ENCODE measurements around the gene RPL14. TPM values are rescaled to one million over a fixed set of nuclear protein-coding genes. Genes with fewer than 3 reads are reported as not detected.

The RPL14 gene
- total RNA-seq, 1 experiment from 2014 or later: 968 TPM

DNA sequence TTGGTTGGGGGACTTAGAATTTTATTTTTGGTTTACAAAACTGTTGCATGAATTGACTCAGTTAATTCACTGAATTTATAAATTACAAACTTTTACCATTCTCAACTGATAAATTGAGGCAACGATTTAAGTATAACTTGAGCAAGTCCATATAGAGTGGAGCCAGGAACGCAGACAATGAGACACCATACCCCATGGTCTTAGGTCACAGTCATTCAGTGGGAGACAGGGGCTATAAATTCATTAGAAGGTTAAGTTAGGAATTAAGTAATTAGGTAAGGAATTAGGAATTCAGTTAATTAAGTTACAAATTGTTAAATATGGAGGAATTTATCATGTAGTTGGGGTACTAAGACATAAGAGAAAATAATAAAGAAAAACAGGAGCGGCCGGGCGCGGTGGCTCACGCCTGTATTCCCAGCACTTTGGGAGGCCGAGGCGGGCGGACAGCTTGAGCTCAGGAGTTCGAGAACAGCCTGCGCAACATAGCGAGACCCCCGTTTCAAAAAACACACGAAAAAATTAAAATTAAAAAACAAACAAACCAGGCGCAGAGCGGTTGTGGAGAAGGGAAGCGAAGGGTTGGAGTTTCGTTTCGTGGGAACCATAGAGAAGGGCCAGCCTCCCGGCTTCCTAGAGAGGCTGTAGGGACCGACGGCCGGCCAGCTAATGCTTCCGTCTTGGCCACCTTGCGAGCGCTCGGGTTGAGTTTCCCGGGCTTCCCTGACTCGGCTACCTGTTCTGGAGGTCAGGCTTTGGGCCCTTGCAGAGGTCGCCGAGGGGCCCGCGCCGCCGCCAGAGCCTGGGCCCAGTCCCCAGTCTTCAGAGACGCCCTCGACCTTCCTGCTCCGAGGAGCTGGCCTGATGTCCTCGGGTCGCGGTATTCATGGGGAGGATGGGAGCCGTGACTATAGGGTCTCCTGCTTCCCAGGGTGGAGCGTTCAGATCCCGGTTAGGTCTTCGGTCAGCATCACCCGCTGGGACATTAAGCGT lies 19.6 kb downstream of the RPL14 start, which contains the start of gene ZNF619:
Gene ZNF619, plus strand, starts transcription at position 645 of the 993 bp plus-strand sequence. CDS start 858 bp downstream, outside the sequence.
- no peaks in the 10 kb centered on the region for H3K9me3 ChIP-seq (replicated peaks)
- H3K4me1 ChIP-seq: no peaks in the 10 kb centered on the region
- peak within 1 kb of the TSS; percentile 80 for H3K4me3 ChIP-seq
- H3K36me3 ChIP-seq: no peaks in the 10 kb centered on the region
- H3K27me3 ChIP-seq: no peaks in the 10 kb centered on the region
- H3K27ac ChIP-seq: peak within 1 kb of the TSS; percentile 31; the same call in 1 of the 2 replicates
- DNase-seq: peak; percentile 52 to 72

DNA sequence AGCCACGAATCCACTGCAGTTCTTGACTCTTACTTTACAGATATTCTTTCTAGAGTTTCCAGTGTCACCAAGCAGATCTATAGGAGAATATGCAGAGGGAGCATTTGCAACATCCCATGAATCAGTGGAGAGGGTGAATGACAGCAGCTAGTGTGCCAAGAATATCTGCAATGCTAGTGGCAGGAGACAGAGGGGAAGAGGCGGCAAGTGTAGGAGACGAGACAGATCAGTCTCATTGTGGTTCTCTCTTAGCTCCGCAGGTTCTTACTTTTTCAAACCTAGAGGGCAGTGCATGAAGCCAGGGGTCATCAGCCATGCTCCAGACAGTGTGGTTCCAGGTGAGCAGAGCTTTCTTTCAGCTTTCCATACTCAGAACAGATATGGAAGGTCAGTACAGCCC lies 20.5 kb downstream of the RPL14 start:
- Histone ChIP-seq H3K4me3 (peak overlapping the region; percentile 80), H3K27me3 (no peaks in the 10 kb centered on the region), H3K36me3 (no peaks in the 10 kb centered on the region), H3K27ac (no peak overlapping the region), H3K4me1 (no peaks in the 10 kb centered on the region), H3K9me3 (replicated peaks) (no peaks in the 10 kb centered on the region)
- DNase-seq: no peak

DNA sequence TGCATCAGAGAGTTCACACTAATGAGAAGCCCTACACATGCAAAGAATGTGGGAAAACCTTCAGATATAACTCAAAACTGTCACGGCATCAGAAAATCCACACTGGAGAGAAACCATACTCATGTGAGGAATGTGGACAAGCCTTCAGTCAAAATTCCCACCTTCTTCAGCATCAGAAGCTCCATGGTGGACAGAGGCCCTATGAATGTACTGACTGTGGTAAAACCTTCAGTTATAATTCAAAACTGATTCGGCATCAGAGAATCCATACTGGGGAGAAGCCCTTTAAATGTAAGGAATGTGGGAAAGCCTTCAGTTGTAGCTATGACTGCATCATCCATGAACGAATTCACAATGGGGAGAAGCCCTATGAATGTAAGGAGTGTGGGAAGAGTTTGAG lies 30.0 kb downstream of the RPL14 start:
- no peaks in the 10 kb centered on the region for H3K4me1 ChIP-seq
- H3K36me3 ChIP-seq: no peaks in the 10 kb centered on the region
- H3K27me3 ChIP-seq: no peaks in the 10 kb centered on the region
- H3K9me3 ChIP-seq (replicated peaks): no peaks in the 10 kb centered on the region
- no peak overlapping the region for H3K4me3 ChIP-seq
- no peak for DNase-seq
- no peak overlapping the region for H3K27ac ChIP-seq

DNA sequence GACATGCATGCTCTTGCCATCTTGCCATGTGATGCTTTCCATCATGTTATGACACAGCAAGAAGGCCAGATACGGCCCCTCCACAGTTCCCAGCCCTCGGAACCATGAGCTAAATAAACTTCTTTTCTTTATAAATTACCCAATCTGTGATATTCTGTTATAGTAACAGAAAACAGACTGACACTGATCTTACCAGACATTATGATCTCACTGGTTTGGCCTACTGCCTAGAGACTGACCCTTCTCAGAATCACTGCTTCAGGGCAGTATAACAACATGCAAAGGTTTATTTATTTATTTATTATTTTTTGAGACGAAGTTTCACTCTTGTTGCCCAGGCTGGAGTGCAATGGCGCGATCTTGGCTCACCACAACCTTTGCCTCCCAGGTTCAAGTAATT lies 33.8 kb downstream of the RPL14 start:
- H3K27me3 ChIP-seq: no peaks in the 10 kb centered on the region
- no peaks in the 10 kb centered on the region for H3K9me3 ChIP-seq (replicated peaks)
- H3K4me1 ChIP-seq: no peaks in the 10 kb centered on the region
- H3K4me3 ChIP-seq: no peak overlapping the region
- no peak overlapping the region for H3K27ac ChIP-seq
- DNase-seq: no peak
- H3K36me3 ChIP-seq: no peaks in the 10 kb centered on the region

DNA sequence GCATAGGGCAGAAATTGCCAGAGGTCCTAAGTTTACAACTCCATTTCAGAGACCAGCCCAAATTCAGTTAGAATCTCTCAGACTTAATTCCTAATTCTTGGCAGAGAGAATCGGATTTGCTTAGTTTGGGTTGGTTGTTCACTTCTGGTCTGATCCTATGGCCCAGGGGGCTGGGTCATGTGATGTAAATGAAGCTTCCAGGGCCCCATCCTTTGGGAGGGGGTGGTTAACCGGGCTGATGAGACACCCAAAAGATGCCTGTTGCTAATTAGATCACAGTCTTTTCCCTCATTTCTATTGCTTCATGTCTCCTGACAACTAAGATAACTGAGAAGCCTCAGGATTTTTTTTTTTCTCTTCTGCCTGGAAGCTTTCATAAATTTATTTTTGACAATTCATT lies 37.6 kb downstream of the RPL14 start:
- Histone ChIP-seq H3K27me3 (no peaks in the 10 kb centered on the region), H3K27ac (no peak overlapping the region), H3K36me3 (no peaks in the 10 kb centered on the region), H3K4me3 (no peak overlapping the region), H3K9me3 (replicated peaks) (no peaks in the 10 kb centered on the region), H3K4me1 (no peaks in the 10 kb centered on the region)
- no peak for DNase-seq

DNA sequence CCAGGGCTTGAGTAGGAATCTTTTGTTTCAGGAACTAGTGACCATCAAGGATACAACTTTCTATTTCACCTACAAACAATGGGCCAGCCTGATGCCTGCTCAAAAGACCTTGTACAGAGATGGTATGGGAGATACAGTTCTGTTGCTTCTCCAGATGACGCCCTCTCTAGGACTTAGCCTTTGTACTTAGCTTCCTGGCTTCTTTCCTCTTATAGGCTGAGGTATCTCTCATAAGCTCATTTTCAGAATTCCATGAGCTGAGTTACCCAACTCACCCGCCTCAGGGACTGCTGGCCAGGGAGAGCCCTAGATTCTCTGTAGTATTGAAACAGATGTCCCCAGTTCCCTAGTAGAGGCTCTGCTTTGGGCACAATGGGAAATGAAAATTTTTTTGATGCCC lies 40.1 kb downstream of the RPL14 start:
- no peaks in the 10 kb centered on the region for H3K9me3 ChIP-seq (replicated peaks)
- no peak overlapping the region for H3K27ac ChIP-seq
- no peaks in the 10 kb centered on the region for H3K4me1 ChIP-seq
- H3K27me3 ChIP-seq: no peaks in the 10 kb centered on the region
- no peak overlapping the region for H3K4me3 ChIP-seq
- no peaks in the 10 kb centered on the region for H3K36me3 ChIP-seq
- no peak for DNase-seq

DNA sequence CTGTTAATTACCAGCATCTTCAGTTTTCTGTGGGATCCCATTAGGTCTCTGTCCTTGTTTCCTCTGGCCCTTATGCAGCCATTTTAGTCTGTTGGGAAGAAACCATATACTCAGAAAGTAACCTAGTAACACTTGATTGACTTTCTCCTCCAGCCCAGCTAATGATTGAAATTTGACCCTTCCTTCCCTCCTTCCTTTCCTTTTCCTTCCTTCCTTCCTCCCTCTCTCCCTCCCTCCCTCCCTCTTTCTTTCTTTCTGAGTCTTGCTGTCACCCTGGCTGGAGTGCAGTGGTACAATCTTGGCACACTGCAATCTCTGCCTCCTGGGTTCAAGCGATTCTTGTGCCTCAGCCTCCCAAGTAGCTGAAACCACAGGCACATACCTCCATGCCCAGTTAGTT lies 42.8 kb downstream of the RPL14 start:
- no peak for DNase-seq
- no peak overlapping the region for H3K4me3 ChIP-seq
- H3K36me3 ChIP-seq: no peaks in the 10 kb centered on the region
- H3K27ac ChIP-seq: no peak overlapping the region
- no peaks in the 10 kb centered on the region for H3K27me3 ChIP-seq
- no peaks in the 10 kb centered on the region for H3K4me1 ChIP-seq
- H3K9me3 ChIP-seq (replicated peaks): no peaks in the 10 kb centered on the region

DNA sequence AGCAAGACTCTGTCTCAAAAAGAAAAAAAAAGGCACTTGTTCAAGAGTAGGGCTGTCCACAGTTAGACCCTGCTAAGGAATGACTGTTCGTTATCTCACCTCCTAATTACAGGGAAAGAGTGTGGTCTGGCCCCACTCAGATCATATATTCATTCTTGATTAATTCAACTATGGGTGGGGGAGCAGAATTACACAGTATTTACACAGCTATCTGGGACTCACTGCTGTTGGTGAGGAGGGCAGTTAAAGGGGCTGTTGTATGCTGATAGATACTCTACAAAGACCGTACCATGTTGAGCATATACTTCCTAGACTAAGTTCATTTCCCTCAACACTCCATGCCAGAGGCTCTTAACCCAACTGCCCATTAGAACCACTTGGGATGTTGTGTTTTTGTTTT lies 44.9 kb downstream of the RPL14 start:
- Histone ChIP-seq H3K4me3 (no peak overlapping the region), H3K4me1 (no peaks in the 10 kb centered on the region), H3K27ac (no peak overlapping the region), H3K36me3 (no peaks in the 10 kb centered on the region), H3K27me3 (no peaks in the 10 kb centered on the region), H3K9me3 (replicated peaks) (no peaks in the 10 kb centered on the region)
- DNase-seq: no peak

DNA sequence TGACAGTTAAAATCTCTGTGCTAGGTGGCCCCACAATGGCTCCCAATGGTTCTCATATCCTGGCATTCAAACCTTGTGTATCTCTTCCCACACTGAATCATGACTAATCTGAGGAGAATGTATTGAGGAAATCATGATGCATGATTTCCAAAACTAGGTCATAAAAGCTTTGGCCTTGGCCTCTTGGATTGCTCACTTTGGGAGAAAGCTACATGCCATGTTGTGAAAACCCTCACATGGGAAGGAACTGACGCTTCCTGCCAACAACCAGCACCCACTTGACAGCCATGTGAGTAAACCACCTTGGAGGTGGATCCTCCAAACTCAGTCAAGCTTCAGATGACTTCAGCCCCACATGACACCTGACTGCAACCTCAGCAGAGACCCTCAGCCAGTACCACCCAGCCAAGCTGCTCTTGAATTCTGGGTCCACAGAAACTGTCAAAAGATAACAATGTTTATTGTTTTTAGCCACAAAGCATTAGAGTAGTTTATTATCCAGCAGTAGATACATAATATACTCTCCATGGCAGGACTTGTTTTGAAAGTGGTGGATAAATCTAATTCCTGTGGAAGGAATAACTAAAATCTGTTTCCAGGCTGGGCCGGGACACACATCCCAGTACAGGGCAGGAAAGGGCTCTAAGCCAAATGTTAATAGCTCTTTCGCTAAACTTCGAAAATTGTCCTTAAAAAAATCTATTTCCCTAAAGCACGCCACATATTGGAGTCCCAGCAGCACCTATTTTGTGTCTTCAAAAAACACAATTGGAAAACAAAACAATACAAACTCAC lies 47.7 kb downstream of the RPL14 start:
- H3K4me3 ChIP-seq: peak overlapping the region; percentile 66; the same call in 1 of the 2 replicates
- no peaks in the 10 kb centered on the region for H3K4me1 ChIP-seq
- DNase-seq: no peak
- H3K27ac ChIP-seq: no peak overlapping the region
- no peaks in the 10 kb centered on the region for H3K9me3 ChIP-seq (replicated peaks)
- no peaks in the 10 kb centered on the region for H3K36me3 ChIP-seq
- H3K27me3 ChIP-seq: no peaks in the 10 kb centered on the region

DNA sequence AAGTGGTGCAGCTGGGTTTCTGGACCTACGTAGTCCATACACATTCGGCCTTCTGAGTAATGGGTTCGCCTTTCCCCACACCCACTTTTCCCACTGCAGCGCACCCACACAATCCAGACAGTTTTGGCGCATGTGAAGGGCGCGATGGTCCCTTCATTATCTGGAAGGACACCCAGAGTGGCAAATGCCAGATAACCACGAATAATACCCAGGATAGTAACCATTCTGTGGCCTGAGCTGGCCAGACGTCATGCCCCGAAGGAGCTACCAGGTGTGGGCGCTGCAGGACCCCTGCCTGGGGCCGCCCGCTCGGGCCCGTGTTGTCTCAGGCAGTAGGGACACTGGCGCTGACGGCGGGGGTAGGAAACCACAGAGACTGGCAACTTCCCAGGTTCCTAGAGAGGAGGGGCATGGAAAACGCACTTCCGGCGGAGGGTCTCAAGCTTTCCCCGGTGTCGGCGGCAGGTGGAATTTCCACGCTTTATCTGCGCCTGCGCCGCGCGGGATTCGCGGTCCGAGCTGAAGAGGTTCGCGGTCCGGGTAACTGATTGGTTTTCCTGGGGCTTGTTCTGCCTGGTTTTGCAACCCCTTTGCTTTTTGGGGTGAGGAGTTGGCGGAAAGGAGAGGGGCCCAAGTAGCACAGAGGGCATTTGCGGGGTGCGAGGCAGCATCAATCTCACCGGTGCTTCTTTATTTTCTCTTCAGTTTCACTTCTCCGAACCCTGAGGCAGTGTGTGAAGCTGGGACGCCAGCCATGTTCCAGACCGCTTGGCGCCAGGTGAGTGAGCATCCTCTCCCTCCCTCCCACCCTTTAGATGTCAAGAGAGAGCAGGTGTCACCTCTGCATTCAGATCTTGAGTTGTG lies 48.7 kb downstream of the RPL14 start, which contains the start of gene ZNF620:
Gene ZNF620, plus strand, starts transcription at position 441 of the 864 bp plus-strand sequence. Its CDS starts 314 bp downstream, at position 755.
- peak; percentile 80 to 87 for DNase-seq
- peak within 1 kb of the TSS; percentile 66 for H3K4me3 ChIP-seq
- H3K27ac ChIP-seq: no peak within 1 kb of the TSS; the same call in 1 of the 2 replicates
- H3K9me3 ChIP-seq (replicated peaks): no peaks in the 10 kb centered on the region
- no peaks in the 10 kb centered on the region for H3K36me3 ChIP-seq
- no peaks in the 10 kb centered on the region for H3K4me1 ChIP-seq
- no peaks in the 10 kb centered on the region for H3K27me3 ChIP-seq

DNA sequence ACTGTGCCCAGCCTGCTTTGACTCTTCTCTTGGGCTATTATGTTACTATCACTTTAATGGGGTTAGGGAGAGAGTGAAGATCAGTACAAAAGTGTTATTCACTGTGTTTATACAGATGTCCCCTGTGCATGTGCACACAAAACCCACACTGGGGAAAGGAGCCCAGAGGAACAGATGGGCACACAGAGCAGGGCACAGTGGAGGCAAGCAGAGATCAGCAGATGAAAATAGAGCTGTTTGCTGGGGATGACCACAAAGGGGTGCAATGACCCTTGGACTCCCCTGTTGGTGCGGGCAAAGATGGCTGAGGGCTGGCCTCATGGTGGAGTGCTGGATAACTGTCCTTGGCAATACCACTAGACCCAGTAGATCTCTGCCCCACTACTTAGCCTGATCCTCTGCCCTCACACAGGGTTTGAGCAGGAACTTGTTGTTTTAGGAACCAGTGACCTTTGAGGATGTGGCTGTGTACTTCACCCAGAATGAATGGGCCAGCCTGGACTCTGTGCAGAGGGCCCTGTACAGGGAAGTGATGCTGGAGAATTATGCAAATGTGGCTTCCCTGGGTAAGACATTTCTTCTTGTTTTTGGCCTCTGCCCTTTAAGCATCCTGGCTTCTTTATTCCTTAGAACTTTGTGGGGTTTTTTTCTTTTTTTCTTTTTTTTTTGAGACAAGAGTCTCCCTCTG lies 54.0 kb downstream of the RPL14 start:
- no peak overlapping the region for H3K4me3 ChIP-seq
- H3K36me3 ChIP-seq: no peaks in the 10 kb centered on the region
- DNase-seq: no peak

DNA sequence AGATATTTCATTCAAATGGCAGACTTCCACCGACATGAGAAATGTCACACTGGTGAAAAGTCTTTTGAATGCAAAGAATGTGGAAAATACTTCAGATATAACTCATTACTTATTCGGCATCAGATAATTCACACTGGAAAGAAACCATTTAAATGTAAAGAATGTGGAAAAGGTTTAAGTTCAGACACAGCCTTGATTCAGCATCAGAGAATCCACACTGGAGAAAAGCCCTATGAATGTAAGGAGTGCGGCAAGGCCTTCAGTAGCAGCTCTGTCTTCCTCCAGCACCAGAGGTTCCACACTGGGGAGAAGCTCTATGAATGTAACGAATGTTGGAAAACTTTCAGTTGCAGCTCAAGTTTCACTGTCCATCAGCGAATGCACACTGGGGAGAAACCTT lies 59.1 kb downstream of the RPL14 start:
- H3K27ac ChIP-seq: no peak overlapping the region

More for the DNA sequence above, 54.0 kb downstream of the RPL14 start:
- no peak overlapping the region for H3K27ac ChIP-seq
- no peaks in the 10 kb centered on the region for H3K9me3 ChIP-seq (replicated peaks)
- H3K27me3 ChIP-seq: no peaks in the 10 kb centered on the region
- H3K4me1 ChIP-seq: no peaks in the 10 kb centered on the region

DNA sequence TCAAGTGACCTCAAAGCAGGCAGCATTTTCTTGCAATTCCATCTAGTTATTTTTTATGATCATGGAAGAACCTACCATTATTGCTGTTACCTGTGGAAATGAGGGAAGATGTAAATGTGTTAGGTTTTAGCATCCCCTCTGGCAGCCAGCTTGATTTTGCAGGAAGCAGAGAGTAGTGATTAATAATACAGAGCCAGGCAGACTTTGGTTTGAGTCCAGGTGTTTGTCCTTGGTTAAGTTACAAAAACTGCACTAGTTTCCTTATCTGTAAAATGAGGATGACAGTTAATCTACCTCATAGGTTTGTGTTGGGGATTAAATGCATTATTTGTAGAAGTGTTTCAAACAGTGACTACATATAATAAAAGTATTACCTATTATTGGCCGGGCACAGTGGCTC lies 60.9 kb downstream of the RPL14 start:
- Histone ChIP-seq H3K27me3 (no peaks in the 10 kb centered on the region), H3K4me1 (no peaks in the 10 kb centered on the region), H3K27ac (no peak overlapping the region), H3K36me3 (no peaks in the 10 kb centered on the region), H3K9me3 (replicated peaks) (no peaks in the 10 kb centered on the region), H3K4me3 (no peak overlapping the region)
- no peak for DNase-seq

More for the DNA sequence above, 59.1 kb downstream of the RPL14 start:
- Histone ChIP-seq H3K4me3 (no peak overlapping the region), H3K27me3 (no peaks in the 10 kb centered on the region), H3K36me3 (no peaks in the 10 kb centered on the region), H3K4me1 (no peaks in the 10 kb centered on the region), H3K9me3 (replicated peaks) (no peaks in the 10 kb centered on the region)
- DNase-seq: no peak
